GM18907 (cell line): Measurements from ENCODE around the gene ROBO1.
"Not testable (repeated sequence)": the region's sequence is repeated elsewhere in the genome, so short reads cannot be mapped to it uniquely, and the experiment has no call there.

Source experiments
- ATAC-seq: cut with Tn5 transposase; IDR thresholded peaks from one replicate; pipeline ENCODE4 v1.9.1; 2021; ENCODE audit warnings: mild to moderate bottlenecking, moderate library complexity; ENCODE audit not compliant: unreplicated experiment

Gene ROBO1

DNA sequence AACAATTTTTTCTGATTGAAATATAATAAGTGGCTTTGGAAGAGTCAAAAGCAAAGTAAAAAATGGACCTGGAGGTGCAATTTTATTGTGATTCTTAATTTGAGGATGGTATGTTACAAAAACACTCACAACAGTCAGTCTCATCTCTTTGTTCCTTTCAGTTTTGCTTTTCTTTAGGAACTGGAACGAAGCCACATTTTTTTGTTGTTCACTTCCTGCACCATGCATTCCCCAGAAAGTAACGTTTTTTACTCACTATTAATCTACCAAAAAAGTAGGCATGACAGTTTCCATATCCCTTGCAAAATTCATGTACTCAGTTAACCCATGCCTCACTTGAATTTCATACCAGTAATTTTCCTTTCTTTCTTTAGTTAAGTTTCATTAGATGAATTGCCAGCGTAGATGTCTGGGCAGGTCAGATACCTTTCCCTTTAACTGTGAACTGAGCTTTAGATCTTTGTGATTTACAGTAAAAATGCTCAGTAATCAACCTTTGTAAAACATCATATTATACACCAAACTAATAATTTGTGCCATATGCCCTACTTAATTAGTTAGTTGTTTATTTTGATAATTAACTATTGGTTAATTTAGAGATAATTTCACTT is 384.3 kb downstream of the ROBO1 start:
- ATAC-seq = no peak

DNA sequence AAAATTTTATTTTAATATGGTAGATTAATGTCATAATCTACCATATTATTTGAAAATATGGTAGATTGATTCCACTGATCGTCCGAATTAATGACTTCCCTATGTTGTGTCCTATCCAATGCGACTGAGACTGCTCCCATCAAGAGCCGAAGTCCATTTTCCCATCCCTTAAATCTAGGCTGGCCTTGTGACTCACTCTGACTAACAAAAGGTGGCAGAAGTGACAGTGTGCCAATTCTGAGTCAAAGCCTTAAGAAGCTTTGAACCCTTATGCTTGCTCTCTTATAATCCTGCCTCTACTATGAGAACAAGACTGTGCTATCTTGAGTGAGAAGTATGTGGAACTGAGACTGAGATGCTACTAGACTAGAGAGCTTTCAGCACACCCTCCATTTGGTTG is 387.2 kb downstream of the ROBO1 start:
- no peak for ATAC-seq

DNA sequence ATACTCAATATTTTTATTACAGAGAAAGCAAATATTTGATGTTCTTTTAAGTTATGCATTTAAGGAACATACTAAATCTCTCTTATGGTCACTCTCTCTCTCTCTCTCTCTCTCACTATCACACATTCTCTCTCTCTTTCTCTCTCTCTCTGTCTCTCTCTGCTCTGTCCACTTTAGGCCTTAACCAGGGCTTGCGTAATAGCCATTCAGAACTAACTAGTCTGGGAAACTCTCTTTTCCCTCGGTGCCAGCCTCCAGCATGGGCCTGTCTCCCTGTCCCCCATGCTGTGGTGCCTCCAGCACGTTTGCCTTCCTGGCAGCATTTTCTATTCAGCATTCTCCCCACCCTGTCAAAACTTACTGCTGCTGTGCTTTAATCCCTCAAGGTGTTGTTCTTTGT is 389.7 kb downstream of the ROBO1 start:
- ATAC-seq = no peak

DNA sequence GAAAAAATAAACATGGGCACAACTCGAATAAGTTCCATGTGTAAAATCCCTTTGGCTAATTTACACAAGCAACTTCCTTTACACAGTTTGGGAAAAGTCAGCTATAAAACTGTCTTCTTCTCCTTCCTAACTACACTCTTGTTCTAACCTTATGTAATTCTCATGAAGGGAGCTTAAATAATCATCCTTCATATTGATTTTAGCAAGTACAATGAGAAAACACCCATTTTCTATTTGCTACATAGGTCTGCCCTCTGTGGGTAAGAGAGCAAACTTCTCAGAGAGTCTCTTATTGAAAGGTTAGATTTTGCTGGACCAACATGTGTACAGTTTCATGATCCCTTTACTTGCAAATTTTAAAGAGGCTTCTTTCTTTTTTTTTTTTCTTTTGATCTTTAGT is 398.5 kb downstream of the ROBO1 start:
- no peak for ATAC-seq

DNA sequence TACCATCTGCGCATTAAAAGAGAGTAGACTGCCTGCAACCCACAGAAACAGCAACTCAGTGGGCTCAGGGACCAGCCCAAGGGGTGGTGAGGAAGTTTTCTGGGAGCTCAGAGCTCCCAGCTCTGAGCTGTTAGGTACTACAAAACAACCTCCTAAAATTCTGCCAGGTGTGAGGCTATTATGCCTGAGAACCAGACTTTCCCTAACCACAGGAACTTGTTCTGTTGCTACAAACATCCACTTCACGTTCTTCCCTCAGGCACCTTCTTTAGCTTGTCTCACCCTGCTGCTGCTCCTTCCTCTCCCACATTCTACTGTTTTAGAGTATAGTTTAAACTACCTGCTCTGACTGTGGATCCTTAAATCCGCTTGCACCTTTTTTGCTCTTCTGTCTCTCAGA is 399.4 kb downstream of the ROBO1 start:
- ATAC-seq = no peak

DNA sequence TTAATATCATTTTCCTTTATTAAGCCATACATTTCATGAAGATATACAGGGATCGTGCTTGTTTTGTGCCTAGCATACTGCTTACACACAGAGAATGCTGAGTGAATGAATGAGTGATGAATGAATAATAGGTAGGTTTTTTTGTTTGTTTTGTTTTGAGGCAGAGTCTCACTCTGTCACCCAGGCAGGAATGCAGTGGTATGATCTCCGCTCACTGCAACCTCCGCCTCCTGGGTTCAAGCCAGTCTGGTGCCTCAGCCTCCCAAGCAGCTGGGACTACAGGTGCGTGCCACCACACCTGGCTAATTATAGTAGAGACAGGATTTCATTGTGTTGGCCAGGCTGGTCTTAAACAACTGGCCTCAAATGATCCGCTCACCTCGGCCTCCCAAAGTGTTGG is 400.0 kb downstream of the ROBO1 start:
- ATAC-seq = no peak

DNA sequence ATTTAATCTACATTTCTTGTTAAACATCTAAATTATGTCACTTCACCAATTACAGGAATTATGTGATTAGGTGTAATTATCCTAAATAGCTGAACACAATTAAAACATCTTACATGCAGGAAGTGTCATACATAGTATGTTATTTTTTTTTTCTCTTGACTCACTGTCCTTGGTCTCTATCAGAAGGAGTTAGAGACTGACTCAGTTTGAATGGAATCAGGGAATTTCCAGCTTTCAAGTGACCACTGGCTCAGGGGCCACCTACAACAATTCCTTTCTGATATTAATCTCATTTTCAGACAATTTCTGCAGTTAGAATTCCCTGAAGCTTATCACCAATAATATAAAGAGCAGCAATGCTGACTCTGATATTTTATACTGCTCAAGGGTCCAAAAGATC is 400.7 kb downstream of the ROBO1 start:
- no peak for ATAC-seq

DNA sequence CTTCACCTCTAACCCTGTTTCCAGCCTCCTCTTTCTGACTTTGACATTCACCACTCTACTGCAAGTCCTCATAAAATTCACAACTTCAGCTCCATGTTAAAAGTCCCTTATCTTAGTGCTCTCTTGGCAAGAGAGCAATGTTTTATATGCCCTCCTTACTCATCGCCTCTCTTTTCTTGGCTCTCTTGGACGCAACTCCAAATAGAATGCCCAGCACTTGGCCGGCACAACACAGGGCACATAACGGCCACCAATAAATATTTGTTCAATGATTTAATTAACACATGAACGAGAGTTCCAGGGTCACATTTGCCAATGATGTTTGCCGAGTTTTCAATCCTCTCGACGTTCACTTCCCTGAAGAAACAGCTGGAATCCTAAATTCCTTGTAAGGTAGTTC is 401.4 kb downstream of the ROBO1 start:
- ATAC-seq = no peak

DNA sequence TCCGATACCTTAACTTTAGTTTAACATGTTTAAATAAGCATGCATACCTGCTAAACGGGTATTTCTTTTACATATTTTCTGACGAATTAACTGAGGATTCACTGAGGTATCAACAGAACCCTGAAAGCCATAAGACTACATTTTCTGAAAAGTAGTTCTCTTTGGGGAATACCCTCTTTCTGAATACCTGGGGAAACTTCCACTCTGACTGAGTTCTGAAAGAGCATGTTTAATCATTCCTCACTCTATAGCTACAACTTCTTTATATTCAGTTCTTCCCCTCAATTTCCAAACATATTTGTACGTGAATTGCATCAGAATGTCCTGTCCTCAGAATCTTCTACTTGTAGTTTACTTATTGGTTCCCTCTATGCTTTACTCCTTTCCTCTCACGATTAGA is 403.0 kb downstream of the ROBO1 start:
- no peak for ATAC-seq

DNA sequence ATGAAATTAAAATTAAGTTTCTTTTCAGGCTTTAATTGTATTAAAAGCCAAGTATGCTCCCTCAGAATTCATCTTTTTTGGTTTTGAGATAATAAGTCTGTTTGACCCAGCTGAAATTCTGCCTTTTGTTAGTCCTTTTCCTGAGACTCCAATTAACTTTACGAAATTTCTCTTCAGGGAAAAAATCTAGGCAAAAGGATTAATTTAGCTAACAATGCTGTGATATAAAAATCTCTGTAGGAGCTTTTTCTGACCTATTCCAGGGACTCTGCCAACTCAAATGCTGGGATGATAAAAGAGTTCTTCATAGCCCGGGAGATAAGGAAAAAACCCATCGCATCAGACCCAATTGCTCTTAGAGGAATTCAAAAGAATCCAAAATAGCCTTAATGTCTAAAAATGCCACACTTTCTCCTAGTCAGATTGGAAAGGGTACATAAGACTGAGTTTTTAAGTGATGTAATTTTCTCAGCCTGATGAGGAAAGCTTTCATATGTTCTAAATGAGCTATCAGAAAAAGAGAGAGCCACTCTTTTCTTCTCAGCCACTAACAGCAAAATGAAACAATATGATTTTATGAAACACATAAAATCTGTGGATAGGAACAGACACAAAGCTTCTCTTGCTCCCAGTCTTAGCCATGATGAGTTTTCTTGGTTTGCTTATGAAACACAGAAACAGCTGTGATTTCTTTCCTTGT is 405.1 kb downstream of the ROBO1 start:
- no peak for ATAC-seq

DNA sequence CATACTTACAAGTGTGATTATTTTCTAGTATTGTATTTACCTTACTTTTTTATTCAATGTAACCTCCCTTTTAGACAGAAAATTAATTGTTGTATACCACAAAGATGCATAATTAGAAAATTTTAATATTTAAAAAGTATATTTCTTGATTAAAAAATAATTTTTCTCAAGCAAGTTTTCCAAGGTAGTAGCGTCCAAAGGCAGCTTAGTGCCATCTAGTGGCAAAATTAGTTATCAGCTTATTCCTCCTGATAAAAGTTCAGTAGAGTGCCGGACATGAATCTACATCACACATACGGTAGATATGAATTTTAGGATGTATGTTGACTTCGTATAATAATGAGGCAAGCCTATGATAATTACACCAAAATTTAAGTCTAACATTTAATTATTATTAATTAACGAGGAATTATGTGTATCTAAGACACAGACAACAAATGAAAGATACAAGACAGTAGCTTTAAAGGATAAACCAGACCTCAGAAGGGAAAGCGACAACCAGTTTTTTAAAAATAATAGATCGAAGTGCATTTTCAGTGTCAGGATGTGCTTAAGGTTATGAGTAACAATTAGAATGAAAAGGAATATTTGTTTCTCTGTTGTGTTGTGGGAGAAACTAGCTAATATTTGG is 405.9 kb downstream of the ROBO1 start:
- no peak for ATAC-seq

DNA sequence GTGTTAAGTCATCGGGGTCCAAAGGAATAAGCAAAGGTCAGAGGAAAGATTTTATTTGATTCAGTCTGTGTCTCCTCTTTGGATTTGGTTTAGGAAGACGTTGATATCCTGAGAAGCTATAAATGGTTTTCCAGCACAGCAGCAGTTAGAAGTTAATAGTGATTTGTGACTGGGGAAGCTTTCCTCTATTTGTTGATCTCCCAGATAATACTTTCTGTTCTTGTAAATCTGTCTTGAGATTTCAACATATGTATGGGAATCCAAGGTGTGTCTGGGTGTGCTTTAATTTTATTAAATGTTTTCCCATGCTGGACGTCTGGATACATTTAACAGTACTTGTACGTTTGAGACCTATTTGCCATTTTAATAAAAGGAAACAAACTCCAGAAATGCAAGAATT is 409.5 kb downstream of the ROBO1 start:
- ATAC-seq = no peak

DNA sequence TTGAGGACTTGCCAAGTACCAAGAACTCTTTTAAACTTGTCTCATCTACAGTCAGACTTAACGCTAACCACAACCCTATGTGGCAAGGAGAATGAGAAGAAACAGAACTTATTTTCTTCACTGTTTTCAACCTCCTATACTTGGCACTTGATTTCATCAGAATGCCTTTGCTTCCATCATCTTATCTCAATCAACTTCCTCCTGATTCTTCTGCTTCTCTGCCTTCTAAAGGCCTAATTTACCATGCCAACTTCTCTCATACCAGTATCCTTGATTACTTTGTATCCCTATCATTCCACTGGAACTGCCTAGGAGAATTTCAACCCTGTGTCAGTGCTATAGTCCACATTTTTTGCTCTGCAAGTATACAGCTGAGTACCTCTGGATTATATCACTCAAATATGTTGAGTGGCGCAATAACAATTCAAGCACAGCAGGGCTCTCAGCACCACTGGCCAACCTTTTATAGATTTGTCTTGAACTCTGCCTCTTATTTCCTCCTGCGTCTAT is 413.6 kb downstream of the ROBO1 start:
- ATAC-seq = no peak

DNA sequence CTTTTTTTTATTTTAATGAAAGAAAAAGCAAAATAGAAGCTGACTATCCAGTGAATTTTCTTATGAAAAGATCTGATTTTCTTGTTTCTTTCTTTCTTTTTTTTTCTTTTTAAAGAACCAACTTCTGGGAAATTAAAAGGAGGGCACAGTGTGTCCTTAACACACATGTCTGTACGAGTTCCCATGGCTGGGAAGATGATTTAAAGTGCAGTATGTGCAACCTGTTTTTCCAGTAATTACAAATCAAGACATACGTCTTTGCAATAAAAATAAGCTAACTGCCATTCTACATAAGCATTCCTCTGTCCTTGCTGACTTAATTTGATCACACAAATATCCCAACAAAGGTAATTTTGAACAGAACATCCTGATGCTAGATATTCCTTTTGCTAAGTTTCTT is 416.1 kb downstream of the ROBO1 start:
- ATAC-seq = no peak

DNA sequence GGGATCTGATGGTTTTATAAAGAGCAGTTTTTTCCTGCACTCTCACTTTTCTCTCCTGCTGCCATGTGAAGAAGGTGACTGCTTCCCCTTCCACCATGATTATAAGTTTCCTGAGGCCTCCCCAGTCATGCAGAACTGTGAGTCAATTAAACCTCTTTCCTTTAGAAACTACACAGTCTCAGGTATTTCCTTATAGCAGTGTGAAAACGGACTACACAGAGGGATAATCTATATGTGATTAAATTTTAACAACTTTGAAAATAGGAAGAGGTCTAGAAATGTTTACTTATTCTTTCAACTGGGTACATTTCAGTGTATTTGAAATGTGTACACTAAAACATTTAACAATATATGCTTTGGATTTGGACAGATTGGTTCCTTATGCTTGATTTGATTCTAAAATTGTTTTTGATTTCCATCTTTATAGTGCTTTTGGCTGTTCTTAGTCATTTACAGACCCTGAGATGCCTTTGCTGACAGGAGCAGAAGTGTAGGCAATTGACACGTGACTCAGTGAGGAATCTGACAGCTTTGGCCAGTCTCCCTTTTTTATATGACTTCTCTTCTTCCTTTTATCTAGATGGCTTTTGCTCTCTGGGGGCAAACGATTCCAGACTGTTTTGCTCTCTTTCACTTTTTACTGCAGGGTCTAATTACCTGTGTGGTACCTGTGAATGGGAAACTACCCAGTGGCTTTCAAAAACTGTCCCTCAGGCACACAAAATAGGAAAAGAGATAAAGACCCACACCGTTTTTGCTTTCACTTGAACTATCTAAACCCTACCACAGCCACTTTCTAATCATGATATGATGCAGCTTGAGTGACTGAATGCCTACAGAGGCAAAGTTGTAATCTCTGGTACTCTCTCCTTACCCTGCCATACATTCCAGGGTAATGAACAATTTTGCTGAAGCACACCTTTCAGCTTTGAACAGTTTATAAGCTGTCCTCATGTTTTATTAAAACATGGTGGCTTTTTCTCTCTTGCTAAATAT is 422.6 kb downstream of the ROBO1 start:
- no peak for ATAC-seq

DNA sequence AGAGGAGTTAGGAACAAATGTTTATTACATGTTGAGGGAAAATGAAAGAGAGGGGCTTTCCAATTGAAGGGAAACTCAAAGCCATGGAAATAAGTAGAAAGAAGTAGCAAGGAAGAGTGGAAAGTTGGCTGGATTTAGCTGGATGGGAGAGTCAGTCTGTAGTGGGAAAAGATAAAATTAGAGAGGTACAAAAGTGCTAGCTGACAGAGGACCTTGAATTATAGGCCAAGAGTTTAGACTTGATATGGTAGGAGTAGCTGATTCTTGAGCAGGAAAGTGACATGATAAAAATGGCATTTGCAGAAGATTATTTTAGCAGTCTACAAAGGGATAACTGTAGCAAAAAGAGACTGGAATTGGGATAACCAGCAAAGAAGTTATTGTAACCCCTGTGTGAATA is 425.8 kb downstream of the ROBO1 start:
- no peak for ATAC-seq

DNA sequence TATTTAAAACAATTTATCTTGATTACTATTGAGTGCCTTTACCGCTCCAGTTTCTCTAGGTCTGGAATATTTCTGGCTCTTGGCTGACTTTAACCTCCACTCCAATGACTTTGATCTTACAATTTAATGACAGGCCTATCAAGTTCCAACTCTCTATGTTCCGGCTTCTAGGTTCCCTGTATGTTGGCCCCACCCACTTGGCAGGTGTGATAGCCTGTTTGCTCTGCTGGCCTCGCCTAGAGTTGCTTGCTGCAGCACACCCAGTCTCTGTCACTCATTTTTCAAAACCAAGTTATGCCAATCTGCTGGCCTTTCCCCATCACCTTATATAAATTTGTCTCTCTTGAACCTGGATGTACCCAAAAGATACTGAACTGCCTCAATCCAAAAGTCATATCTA is 428.0 kb downstream of the ROBO1 start:
- ATAC-seq = no peak

DNA sequence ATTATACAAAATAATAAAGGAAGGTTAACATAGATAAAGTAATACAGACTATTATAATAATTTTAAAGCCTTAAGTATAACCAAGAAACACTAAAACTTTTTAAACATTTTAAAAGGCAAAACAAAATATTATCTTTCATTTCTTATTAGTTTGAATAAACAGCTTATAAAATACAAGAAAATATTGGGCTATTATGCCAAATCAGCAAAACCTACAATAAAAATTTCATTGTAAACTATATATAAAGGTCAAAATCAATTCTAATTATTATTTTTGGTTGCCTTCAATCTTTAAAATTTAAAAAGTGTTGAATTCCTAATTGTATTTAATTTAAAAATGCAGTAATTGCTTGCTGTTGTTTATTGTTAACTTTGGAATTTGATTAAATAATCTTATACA is 430.0 kb downstream of the ROBO1 start:
- no peak for ATAC-seq

DNA sequence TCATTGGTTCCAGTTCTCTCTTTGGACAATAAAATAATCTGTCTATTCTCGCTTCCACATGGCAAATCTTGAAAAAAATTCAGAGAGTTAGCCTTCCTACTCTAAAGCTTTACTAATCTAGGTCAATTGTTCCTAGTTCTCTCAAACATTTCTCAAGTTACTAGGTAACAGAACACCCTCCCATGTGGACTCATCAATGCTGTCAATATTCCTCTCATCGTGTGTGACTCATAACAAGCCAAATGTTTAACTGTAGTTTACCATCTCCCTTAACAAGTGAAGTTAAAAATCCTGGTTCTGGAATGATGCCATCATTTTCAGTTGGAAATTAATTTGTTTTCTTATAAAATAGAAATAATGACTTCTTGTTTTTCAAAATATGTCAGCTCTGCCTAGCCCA is 438.6 kb downstream of the ROBO1 start:
- no peak for ATAC-seq

DNA sequence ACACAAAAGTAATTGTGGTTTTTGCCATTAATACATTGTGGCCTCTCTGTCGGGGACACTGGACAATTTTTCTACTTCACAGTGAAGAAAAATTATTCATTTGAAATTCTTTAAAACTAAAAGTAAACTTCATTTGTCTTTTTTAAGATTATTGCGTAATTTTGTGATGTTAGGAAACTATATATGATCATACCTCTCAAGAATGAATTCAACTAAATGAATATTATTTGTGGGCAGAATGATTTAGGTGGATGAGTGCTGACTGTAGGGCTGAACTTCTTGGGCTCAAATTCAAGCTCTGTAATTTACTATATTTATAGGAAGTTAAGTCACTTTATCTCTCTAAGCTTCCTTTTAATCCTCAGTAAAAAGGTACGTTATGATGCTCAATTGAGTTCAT is 441.2 kb downstream of the ROBO1 start:
- no peak for ATAC-seq

DNA sequence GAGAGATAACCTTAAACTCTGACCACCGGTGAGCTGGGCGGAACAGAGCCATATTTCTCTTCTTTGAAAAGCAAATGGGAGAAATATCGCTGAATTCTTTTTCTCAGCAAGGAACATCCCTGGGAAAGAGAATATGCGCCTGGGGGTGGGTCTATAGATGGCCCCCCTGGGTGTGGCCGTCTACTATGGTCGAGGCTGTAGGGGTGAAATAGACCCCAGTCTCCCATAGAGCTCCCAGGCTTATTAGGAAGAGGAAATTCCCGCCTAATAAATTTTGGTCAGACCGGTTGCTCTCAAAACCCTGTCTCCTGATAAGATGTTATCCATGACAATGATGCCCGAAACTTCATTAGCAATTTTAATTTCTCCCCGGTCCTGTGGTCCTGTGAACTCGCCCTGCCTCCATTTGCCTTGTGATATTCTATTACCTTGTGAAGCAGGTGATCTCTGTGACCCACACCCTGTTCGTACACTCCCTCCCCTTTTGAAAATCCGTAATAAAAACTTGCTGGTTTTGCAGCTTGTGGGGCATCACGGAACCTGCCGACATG is 441.9 kb downstream of the ROBO1 start:
- not testable (repeated sequence) for ATAC-seq
